GM10847 (cell line): Measurements from ENCODE around the gene BTBD9.

Source experiments
- POLR2A ChIP-seq: IDR thresholded peaks from 2 replicates; pipeline ENCODE4 v1.6.1; 2011; ENCODE audit not compliant: insufficient read length; ENCODE audit errors: extremely low read depth

BTBD9 gene

GRCh38 chr6:38554700-38555413 is 84.9 kb downstream of the BTBD9 start:
- no peak for TF ChIP-seq POLR2A

GRCh38 chr6:38554014-38554413 is 85.7 kb downstream of the BTBD9 start:
- TF ChIP-seq POLR2A: no peak

- no peak for TF ChIP-seq POLR2A
These were observed 87.6 kb downstream of the BTBD9 start for GRCh38 chr6:38552121-38552520.

GRCh38 chr6:38549795-38550194 is 89.9 kb downstream of the BTBD9 start:
- TF ChIP-seq POLR2A: no peak

- TF ChIP-seq POLR2A: no peak
These were observed 90.5 kb downstream of the BTBD9 start for GRCh38 chr6:38549180-38549579.

- TF ChIP-seq POLR2A: no peak
These were observed 96.7 kb downstream of the BTBD9 start for GRCh38 chr6:38543022-38543421.

GRCh38 chr6:38542031-38542430 is 97.7 kb downstream of the BTBD9 start:
- no peak for TF ChIP-seq POLR2A

GRCh38 chr6:38533064-38533463 is 106.7 kb downstream of the BTBD9 start:
- no peak for TF ChIP-seq POLR2A

GRCh38 chr6:38531134-38531533 is 108.6 kb downstream of the BTBD9 start:
- TF ChIP-seq POLR2A: no peak

- no peak for TF ChIP-seq POLR2A
These were observed 111.3 kb downstream of the BTBD9 start for GRCh38 chr6:38528196-38528965.

- no peak for TF ChIP-seq POLR2A
These were observed 112.4 kb downstream of the BTBD9 start for GRCh38 chr6:38527371-38527770.

GRCh38 chr6:38525888-38526287 is 113.8 kb downstream of the BTBD9 start:
- no peak for TF ChIP-seq POLR2A

GRCh38 chr6:38524436-38525145 is 115.1 kb downstream of the BTBD9 start:
- TF ChIP-seq POLR2A: no peak

- no peak for TF ChIP-seq POLR2A
These were observed 117.4 kb downstream of the BTBD9 start for GRCh38 chr6:38522322-38522721.

GRCh38 chr6:38518511-38519304 is 121.0 kb downstream of the BTBD9 start:
- no peak for TF ChIP-seq POLR2A

GRCh38 chr6:38517005-38517404 is 122.7 kb downstream of the BTBD9 start:
- TF ChIP-seq POLR2A: no peak

- no peak for TF ChIP-seq POLR2A
These were observed 125.3 kb downstream of the BTBD9 start for GRCh38 chr6:38514399-38514798.
